LNCAP (cell line): Measurements from ENCODE around the gene CDC42BPA.

Experiments
- CTCF ChIP-seq: fragments of 450-650 bp; IDR thresholded peaks from 2 replicates; pipeline ENCODE4 v1.5.1; 2017; ENCODE audit warnings: mild to moderate bottlenecking

The CDC42BPA gene

GRCh38 chr1:227068883-227069282, 249.4 kb downstream of the CDC42BPA start:
- no peak for TF ChIP-seq CTCF

- no peak for TF ChIP-seq CTCF
Measured at GRCh38 chr1:227066999-227067398, 251.3 kb downstream of the CDC42BPA start.

DNA sequence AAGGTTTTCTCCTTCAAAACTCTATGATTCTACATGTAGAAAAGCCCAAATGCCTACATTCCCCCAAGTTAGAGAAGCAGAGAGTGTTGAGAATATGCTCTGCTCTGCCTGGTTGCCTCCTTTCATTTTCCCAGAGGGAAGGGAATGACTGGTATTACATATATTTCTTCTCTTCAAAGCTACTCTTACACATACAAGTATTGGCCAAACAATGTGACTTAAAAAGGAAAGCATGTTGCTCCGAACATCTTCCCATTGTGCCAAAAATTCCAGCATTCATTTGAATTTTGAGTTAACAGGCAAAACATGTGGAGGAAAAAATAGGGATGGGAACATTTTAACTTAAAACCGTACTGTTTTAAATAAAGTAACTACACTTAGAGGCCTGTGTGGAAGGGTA, 253.0 kb downstream of the CDC42BPA start:
- no peak for TF ChIP-seq CTCF

- TF ChIP-seq CTCF: no peak
Measured at GRCh38 chr1:227062306-227062705, 256.0 kb downstream of the CDC42BPA start.

DNA sequence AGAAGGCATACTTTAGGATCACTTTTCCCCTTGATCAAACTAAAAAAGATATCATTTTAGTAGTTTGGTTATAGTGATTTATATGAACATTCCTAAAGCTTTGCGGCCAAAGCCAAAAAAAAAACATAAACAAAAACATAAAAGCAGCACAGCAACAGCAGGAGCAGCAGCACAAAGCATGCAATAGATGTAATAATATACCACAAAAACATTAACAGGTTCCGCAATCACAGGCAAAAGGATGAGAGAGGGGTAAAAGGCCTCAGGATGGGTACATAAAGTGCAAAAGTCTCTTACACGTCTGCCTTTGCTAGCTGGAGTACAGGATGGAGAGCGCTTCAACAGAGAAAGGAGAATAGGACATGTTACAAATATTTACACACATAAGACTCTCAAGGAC, 259.2 kb downstream of the CDC42BPA start:
- TF ChIP-seq CTCF: no peak

- no peak for TF ChIP-seq CTCF
Measured at GRCh38 chr1:227058321-227058751, 260.0 kb downstream of the CDC42BPA start.

DNA sequence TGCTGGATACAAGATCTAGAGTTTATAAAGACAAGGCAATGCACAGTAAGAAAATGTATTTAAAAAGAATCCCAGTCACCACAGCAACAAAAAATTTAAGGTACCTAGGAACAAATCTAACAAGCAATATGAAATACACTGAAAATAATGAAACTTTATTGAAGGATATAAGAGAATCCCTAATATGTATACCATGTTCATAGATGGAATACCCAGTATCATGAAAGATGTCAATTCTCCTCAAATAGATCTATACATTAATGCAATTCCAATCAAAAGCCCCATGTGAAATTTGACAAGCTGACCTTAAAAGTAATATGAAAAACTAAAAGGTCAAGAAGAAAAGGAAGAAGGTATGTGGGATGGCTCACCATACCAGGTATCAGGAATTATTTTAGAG, 269.0 kb downstream of the CDC42BPA start:
- TF ChIP-seq CTCF: no peak

GRCh38 chr1:227043755-227044154, 274.5 kb downstream of the CDC42BPA start:
- no peak for TF ChIP-seq CTCF
